Hindlimb muscle (tissue), 1 donor: ENCODE results near the gene PRKG1. TPM values are rescaled to one million over a fixed set of nuclear protein-coding genes. Genes with fewer than 3 reads are reported as not detected.
A peak's percentile ranks its signal among the peaks of the same experiment; 100 is the strongest.
"Not testable (repeated sequence)": the region's sequence is repeated elsewhere in the genome, so short reads cannot be mapped to it uniquely, and the experiment has no call there.

Source experiments
- DNase-seq: peaks from one replicate; pipeline ENCODE4 v3.0.0-alpha.2; 2013
- polyA plus RNA-seq: library from polyadenylated mRNA; unstranded; fragments of 120-200 nt; gene quantifications from one replicate; pipeline ENCODE4 v1.2.1, GENCODE V29; 2013; ENCODE audit not compliant: insufficient read length

PRKG1 gene
- polyA plus RNA-seq, 1 donor, result 35.5 TPM

DNA sequence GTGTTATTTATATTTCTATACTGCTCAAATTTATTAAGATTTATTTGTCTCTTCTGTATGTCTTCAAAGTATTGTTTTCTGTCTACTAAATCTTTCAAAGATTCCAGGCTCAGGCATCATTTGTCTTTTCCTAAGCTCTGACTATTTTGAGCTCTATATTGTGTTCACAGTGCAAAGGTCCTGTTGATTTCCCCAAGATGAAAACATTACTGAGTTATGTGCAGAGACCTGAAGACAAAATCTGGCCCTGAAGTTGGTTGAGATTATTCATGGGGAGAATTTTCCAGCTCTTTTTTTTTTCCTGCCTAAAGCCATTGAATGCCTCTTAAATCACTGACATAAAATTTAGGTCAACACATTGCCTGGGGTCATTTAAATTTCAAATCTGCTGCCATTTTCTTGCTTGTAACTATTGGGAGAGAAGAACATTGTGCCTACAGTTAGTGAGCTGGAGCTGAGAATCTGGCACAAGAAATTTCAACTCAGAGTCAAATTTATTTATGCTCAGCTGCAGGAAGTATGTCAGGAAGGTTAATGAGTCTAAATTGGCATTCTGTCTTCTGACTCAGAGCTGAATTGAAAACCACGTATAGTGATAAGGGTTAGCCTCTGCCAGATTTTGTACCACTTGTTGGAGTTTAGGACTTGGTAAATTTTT lies 593.5 kb downstream of the PRKG1 start:
- no peak for DNase-seq

DNA sequence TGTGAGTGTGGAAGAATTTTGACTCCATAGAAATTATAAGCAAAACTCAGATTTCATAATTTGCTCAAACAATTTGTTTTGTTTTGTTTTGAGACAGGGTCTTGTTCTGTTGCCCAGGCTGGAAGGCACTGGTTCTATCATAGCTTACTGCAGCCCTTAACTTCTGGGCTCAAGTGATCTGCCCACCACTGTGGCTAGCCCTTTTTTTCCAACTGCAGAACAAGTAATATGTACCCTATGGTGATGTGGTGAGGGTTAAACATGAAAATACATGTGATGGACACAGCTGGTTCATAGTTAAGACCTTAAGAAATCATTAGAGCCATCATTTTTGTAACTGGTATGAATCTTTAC lies 594.0 kb downstream of the PRKG1 start:
- no peak for DNase-seq

DNA sequence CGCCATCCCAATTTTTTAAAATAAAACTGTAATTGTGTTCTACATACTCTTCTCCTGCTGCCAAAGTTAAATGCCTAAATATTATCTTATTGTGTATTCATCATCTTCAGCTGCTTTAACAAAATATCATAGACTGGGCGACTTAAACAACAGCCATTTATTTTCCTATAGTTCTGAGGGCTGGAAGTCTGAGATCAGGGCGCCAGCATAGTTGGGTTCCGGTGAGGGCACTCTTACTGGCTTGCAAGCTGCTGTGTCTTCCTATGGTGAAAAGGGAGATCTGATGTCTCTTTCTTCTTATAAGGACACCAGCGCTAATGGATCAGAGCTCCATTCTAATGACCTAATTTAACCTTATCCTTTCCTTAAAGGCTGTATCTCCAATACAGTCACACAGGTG lies 594.8 kb downstream of the PRKG1 start:
- no peak for DNase-seq

DNA sequence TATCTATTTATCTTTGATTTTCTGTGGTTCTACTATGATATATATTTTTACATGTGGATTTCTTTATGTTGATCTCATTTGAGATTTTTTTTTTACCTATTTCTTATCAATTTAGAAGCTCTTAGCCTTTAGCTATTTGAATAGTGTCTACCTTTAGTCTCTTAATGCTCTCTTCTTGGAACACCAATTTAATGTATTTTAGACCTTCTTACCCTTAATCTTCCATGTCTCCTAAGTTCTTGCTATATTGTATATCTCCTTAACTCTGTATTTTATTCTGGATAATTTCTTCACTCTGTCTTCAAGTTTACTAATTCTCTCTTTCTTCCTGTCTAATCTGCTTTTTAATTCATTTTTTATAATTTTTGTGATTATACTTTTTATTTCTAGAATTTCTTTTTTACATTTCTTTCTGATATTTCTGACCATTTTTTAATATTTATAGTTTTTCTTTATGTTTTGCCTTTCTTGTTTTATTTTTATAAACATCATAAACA lies 597.8 kb downstream of the PRKG1 start:
- no peak for DNase-seq

DNA sequence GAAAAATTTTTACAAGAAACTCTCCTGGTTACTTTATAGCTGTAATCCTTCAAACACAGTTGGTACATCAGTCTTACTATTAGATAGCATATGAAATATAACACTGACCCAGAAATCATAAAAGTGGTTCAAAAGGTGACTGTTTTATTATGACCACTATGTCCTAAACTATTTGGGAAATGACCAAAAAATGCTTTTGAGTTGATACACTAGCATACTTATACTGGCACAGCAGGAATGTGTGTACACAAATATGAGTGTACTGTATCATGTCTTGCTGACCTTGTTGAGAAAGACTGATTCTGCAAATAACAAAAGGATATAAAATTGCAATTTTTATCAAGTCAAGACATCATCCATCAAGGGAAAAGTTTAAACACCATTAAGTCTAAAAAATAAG lies 600.8 kb downstream of the PRKG1 start:
- no peak for DNase-seq

DNA sequence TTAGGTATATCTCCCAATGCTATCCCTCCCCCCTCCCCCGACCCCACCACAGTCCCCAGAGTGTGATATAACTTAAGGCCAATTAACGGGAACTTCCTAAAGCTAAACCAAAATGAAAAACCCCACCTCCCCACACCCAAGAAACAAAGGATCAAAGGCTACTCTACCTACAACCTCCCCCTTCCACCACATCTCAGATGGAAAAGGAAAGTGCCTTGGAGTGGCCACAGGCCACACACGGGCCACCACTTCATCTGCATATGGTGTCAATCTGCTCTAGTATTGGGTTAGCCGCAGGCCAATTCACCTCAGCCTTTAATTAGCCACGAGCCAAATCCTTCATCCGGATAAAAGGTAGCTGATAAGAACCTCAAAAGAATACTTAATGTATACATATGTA lies 605.6 kb downstream of the PRKG1 start:
- no peak for DNase-seq

DNA sequence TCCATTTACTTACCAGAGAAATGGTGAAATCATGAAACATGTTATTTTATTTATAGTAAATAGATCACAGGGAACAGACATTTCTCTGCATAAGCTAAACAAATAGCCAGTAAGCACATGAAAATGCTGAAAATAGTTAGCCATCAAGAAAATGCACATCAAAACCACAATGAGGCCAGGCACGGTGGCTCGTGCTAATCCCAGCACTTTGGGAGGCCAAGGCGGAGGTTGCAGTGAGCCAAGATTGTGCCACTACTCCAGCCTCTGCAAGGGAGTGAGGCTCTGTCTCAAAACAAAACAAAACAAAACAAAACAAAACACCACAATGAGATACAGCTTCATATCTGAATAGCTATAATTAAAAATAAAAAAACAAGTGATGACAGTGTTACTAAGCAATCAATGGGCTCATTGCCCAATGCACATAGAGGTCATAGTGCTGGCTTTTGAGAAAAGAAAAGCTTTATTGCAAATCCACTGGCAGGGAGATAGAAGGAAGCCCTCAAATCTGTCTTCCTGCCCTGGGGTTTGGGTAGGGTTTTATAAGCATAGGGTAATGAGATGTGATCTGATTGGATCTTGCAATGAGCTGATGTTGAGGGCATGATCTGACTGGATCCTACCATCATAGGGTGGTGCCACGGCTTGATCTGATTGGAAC lies 608.9 kb downstream of the PRKG1 start:
- DNase-seq, result no peak

DNA sequence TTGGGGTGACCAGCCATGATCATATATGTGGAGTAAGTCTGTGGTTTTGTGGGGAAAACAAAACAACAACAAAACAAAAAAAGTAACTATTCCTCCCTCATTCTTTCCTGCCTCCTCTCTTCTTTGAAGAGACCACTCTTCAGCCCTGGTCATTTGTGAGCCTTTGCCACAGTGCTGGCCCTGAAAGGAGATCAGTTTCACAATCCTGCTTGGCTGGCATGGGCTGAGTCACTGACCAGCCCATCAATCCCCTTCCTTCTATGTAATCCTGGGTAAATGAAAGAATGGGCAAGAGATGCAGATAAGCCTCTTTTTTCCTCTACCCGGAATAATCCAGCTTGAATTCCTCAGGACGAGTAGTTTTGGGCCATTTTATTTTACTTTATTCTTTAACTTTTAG lies 611.5 kb downstream of the PRKG1 start:
- no peak for DNase-seq

DNA sequence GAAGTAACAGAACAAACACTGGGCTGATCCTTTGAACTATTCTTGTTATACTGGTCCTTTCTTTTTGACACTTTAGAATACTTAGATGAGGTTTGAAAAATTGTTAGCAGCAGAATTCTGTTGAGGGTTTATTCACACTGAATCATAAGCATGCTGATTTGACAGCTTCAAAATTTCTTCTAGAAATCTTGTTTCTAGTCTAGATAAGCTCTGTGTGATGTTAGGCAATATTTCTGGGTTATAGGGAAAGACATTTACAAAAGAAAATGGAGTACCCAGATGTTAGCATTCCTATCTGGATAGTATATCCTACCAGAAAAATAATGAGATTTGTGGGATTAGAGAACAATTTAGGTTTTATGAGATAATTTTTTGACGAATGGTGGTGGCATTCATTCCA lies 613.0 kb downstream of the PRKG1 start:
- no peak for DNase-seq

DNA sequence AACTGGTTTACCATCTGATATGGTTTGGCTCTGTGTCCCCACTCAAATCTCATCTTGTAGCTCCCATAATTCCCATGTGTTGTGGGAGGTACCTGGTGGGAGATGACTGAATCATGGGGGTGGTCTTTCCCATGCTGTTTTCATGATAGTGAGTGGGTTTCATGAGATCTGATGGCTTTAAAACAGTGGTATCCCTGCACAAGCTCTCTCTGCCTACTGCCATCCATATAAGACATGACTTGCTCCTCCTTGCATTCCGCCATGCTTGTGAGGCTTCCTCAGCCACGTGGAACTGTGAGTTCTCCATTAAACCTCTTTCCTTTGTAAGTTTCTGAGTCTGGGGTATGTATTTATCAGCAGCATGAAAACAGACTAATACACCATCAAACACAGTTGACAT lies 614.5 kb downstream of the PRKG1 start:
- DNase-seq, result not testable (repeated sequence)

DNA sequence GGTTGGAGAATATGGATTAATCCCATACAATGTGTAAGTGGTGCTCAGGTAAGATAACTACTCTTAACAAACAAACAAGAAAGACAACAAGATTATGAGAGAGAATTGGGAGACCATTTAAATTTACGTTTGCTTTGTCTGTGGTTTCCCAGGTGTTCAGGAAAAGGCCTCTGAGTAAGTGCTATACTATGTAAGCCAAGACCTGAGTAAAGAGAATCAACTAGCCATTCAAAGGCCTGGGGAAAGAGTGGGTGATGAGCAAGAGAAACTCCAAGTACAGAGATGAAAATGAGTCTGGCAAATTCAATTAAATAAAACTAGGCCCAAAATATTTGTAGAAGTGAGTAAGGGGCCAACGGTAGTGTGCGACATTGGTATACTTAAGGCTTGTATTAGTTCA lies 615.2 kb downstream of the PRKG1 start:
- DNase-seq, result no peak

DNA sequence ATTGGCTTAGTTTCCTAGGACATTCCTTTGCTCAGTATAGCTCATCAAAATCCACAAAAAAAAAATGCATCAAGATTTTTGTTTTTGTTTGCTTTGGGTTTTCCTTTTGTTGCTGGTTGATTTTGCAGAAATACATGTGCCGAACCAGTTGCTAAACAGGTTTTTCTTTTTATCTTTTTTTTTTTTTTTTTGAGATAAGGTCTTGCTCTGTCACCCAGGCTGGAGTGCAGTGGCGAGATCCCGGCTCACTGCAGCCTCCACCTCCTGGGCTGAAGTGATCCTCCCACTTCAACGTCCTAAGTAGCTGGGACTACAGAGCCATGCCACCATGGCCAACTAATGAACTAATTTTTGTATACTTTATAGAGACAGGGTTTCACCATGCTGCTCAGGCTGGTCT lies 616.8 kb downstream of the PRKG1 start:
- no peak for DNase-seq

DNA sequence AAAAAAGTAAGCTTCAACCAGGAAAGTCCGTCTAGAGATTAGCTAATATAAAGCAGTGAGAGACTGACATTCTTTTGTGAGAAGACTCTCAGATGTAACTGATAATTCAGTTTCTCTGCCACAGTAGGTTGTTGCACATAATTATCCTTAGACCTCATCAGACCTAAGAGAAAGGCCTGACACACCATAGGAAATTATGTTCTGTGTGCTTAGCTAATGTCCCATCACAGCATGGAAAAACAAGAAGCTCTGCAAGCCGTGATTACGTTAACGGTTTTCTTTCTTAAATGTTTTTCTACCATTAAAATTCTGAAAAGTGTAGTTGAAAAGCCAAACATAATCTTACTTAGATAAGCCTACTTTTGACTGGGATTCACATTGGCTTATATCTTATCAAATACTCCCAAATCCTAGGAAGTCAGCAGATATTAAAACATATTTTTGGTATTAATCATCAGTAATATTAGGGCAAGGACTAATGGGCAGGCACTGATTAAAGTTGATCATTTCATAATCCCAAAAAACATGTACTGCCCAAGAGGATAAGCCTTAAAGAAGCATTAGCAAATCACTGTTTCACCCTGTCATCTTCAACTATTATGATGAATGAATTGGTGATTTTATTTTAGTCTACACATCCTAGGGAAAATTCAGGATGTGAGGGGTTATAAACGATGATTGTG lies 619.9 kb downstream of the PRKG1 start:
- DNase-seq, result no peak

DNA sequence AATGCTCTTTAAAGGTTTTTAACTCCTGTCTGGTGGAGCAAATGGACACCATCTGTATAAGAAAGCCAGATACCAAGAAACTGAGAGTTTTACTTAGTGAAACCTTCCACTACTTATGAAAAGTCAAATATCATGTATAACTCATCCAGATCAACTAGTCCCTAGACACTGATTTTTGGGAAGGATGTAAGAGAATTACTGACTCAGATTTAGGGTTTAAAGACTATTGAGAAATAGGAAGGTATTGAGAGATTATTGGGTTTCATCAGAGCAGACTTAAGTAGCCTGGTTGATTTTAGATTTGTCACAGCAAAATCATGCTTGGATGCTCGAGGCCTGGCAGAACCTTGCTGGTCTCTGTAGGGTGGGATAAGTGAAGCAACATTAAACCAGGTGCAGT lies 622.0 kb downstream of the PRKG1 start:
- DNase-seq, result no peak

DNA sequence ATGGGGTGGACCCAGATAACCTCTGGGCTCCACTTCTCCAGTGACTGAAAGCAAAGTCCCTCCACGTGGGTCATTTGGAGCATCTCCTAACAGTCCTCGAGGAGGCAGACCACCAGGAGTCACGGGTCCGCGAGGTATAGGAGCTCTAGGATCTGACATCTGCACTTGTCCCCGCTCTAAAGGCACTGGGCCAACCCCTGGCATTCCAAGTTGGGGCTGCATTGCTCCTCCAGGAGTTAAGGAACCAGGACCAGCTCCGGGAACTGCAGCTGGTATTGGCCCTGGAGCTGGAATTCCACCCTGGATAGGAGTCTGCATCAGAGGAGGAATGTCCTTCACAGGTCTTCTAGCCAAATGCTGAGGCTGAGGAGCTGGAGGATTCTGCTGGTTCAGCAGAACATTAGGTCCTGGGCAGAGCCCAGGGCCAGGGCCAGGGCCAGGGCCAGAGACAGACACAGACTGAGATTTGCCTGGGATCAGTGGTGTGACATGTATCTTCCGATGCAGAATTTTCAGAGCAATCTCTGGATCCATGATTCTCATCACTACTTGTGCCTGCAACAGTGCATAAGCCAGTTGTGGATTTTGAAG lies 624.3 kb downstream of the PRKG1 start:
- peak; percentile 9 for DNase-seq

DNA sequence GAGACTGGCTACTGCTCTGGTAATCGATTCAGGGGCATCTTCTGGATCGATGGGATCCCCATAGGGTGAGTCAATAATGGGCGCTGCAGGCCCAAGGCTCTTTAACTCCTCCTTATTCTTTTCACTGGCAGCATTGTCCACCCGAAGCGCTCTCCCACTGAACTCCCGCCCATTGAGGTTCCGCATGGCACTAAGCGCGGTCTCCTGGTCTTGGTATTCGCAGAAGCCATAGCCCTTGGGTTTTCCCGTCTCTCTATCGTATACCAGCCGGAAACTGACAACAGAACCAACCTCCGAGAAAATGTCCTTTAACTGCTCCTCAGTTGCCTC lies 624.8 kb downstream of the PRKG1 start:
- DNase-seq, result no peak

DNA sequence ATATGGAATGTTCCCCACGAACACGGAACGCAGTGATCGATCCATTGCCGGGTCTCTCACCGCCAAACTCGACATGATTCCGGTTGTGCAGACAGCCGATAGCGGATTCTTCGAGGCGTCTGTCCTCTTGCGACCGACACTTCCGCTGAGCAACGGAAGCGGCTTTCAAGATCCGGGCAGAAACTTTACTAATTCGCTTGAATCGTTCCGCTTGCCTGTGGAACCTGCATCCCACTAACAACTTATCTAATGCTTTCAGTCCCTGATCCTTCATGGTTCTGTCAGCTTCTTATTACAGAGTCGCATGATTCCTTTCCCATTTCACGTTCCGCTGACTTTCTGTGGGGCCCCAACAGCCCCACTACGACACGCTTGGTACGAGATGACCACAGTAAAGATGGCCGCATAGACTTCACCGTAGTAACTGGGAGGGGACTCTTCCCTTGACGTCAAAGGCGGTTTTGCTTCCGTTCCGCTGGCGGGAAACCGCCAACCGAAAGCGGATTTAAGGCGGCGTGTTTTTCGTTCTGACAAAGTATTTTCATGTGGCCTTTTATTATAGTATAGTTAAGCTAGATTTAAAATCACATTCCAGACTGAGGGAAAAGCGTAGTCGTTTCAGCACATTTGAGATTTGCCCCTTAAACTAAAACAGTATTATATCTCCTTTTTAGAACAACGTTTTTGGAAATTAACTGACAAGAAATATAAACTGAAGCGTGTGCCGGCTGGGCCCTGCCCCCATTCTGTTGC lies 625.4 kb downstream of the PRKG1 start, which contains the start of gene CSTF2T:
Gene CSTF2T (minus strand): TSS at position 121 of the 753 bp plus-strand sequence. CDS start 46 bp downstream, at position 75.
- peak; percentile 94 for DNase-seq

DNA sequence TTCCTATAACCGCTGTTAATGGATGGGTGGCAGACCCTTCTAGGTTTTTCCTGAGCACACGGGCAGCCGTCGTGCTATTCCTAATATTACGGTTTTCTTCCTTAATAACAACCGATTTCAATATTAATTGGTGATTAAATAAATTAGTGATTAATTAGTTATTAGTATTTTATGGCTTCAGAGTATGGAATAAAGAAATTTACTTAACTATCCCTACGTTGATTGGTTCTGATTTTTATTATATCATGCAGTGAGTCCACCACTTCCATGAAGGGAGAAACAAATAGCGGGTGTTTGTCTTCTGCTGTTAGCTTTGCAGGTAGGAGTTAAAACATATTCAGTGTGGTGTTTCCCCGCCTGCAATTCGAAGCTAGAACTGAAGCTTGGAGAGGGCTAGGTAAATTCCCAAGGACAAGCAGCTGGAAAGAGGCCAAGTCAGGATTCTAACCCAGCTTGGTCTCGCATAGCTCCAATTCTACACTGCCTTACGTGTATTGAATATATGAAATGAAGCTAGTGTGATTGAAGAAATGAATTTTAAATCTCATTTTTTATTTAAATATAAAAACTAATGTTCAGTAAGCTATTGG lies 626.0 kb downstream of the PRKG1 start:
- peak; percentile 64 for DNase-seq

DNA sequence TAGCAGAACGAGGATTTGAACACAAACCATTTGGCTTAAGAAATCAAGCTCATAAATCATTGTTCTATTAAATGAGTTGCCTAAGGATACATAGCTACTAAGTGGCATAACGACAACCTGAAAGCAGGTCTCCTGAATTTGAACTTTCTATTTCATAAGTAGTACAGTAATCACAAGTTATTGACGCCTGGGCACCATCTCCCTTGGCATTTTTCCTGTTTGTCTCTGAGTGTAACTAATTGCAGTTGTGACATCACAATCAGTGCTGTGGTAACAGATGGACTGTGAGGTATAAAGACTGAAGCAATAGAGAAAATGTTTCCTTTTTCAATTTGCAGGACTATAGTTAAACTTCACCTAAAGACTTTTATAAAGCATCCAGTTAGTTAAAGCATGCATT lies 631.5 kb downstream of the PRKG1 start:
- DNase-seq, result no peak

DNA sequence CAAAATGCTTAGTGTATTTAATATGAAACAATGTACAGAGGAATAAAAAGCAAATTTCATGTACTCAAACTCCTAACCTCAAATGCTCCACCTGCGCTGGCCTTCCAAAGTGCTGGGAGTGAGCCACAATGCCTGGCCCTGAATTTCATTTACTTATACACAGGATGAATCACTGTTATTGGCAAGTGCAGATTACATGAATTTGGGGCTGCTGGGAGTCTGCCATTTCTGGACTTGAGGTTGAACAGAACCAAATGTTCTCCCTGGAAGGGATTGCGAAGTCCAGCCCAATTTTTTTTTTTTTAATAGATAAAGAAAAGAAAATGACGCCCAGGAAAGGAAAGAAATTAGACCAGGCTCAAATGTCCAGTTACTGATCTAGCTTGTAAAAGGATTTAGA lies 631.9 kb downstream of the PRKG1 start:
- peak; percentile 62 for DNase-seq

DNA sequence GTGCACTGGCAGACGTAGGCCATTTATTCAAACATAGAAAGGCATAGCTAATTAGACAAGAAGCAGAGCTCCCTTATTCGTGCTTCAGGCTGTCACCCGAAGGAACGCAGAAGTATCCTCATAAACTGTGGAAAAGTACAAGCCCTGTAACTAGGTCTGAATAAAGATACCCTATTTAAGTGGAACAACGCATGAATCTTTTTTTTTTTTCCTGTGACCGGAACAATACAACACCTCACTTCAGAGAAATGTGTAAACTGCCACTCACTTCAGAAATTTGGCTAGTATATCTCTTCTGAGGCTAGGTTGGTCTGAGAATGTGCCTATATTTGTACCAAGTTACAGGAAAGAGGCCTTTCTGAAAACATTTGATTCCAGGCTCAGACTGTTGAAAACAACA lies 633.1 kb downstream of the PRKG1 start:
- DNase-seq, result no peak

DNA sequence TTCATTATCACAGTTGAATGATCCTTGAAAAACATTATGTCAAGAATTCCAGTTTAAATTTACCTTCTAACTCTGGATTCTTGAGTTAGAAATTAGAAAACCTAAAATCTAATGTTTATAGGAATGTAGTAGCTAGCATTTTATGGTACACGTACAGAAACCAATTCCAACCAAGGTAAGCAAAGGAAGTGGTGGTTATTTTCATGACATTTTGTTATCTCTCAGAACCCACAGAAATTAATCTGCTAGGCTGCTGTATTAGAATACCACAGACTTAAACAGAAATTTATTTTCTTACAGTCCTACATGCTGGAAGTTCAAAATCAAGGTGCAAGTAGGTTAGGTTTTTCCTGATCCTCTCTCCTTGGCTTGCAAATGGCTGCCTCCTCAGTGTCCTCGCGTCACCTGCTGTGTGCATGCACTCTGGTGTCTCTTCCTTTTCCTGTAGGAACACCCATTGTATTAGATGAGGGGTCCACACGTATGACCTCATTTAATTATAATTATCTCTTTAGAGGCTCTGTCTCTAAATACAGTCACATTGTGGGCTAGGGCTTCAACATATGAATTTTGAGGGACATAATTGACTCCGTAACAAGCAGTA lies 633.6 kb downstream of the PRKG1 start:
- no peak for DNase-seq
